Hepatocyte (in vitro differentiated cells): ENCODE measurements around the gene CELA1. TPM values are rescaled to one million over a fixed set of nuclear protein-coding genes. Genes with fewer than 3 reads are reported as not detected.

Experiments used
- DNase-seq: peaks from one replicate; pipeline ENCODE4 v3.0.0-alpha.2; 2016; ENCODE audit warnings: low spot score
- H2AFZ ChIP-seq: fragments of 200-600 bp; sonication (generic); 2 replicates; pipeline ENCODE4 v1.6.0; 2016; ENCODE audit warnings: antibody characterized with exemption, mild to moderate bottlenecking
- H3K27ac ChIP-seq: fragments of 200-600 bp; sonication (generic); 2 replicates; pipeline ENCODE4 v1.5.1; 2016; ENCODE audit warnings: mild to moderate bottlenecking
- H3K27me3 ChIP-seq: fragments of 200-600 bp; sonication (generic); 2 replicates; pipeline ENCODE4 v1.6.1; 2016
- H3K36me3 ChIP-seq: fragments of 200-600 bp; sonication (generic); replicated peaks from 2 replicates; pipeline ENCODE4 v1.5.1; 2016; ENCODE audit warnings: low read depth; ENCODE audit not compliant: insufficient read depth
- H3K4me1 ChIP-seq: fragments of 200-600 bp; sonication (generic); 2 replicates; pipeline ENCODE4 v1.5.1; 2016; ENCODE audit warnings: mild to moderate bottlenecking, moderate library complexity; ENCODE audit not compliant: insufficient read depth
- H3K4me2 ChIP-seq: fragments of 200-600 bp; sonication (generic); 2 replicates; pipeline ENCODE4 v1.6.0; 2016
- H3K4me3 ChIP-seq: fragments of 200-600 bp; sonication (generic); 2 replicates; pipeline ENCODE4 v1.5.1; 2016; ENCODE audit warnings: mild to moderate bottlenecking
- H3K79me2 ChIP-seq: fragments of 200-600 bp; sonication (generic); 2 replicates; pipeline ENCODE4 v1.6.0; 2017; ENCODE audit warnings: mild to moderate bottlenecking
- H3K9me2 ChIP-seq: fragments of 200-600 bp; sonication (generic); replicated peaks from 2 replicates; pipeline ENCODE4 v1.6.0; 2017; ENCODE audit warnings: mild to moderate bottlenecking; ENCODE audit not compliant: insufficient read depth
- H3K9me3 ChIP-seq: fragments of 200-600 bp; sonication (generic); 2 replicates; pipeline ENCODE4 v1.5.1; 2016; ENCODE audit warnings: low read depth, mild to moderate bottlenecking
- H4K20me1 ChIP-seq: fragments of 200-600 bp; sonication (generic); 2 replicates; pipeline ENCODE4 v1.6.0; 2016; ENCODE audit warnings: mild to moderate bottlenecking; ENCODE audit not compliant: insufficient read depth, poor library complexity, severe bottlenecking
- CTCF ChIP-seq: fragments of 200-600 bp; sonication (generic); IDR thresholded peaks from 2 replicates; pipeline ENCODE4 v1.5.1; 2016; ENCODE audit warnings: antibody characterized with exemption, mild to moderate bottlenecking; ENCODE audit not compliant: poor library complexity
- EZH2 ChIP-seq: fragments of 200-600 bp; sonication (generic); IDR thresholded peaks from 2 replicates; pipeline ENCODE4 v1.6.1; 2016; ENCODE audit warnings: antibody characterized with exemption, mild to moderate bottlenecking, borderline replicate concordance
- EZH2phosphoT487 ChIP-seq: fragments of 200-600 bp; sonication (generic); IDR thresholded peaks from one replicate; pipeline ENCODE4 v1.6.1; 2018; ENCODE audit warnings: antibody characterized with exemption, mild to moderate bottlenecking, low read depth, moderate library complexity; ENCODE audit not compliant: unreplicated experiment, severe bottlenecking
- WGBS: methylation state at CpG from one replicate; pipeline ENCODE4 v1.1.6; 2016; ENCODE audit warnings: low lambda C conversion rate; ENCODE audit errors: missing lambda C conversion rate; 5-methylcytosine and 5-hydroxymethylcytosine counted together
- polyA plus RNA-seq: library from polyadenylated mRNA; unstranded; fragments of >200 nt; fragmentation: Nextera tagmentation; extraction: Ambion mirVana; gene quantifications from 2 replicates; pipeline ENCODE4 v1.2.1, GENCODE V29; 2016
- total RNA-seq: library from RNA; depleted of rRNA; stranded (reverse); fragments of >200 nt; gene quantifications from 2 replicates; pipeline ENCODE4 v1.2.3, GENCODE V29; 2014

The CELA1 gene
- total and polyA plus RNA-seq, 2 experiments from 2014 or later, result not detected

- Histone ChIP-seq H4K20me1 (no peaks in the 10 kb centered on the region), H2AFZ (no peak overlapping the region), H3K36me3 (no peaks in the 10 kb centered on the region), H3K79me2 (no peaks in the 10 kb centered on the region), H3K4me1 (no peaks in the 10 kb centered on the region), H3K4me3 (no peak overlapping the region), H3K27me3 (no peaks in the 10 kb centered on the region), H3K9me2 (no peaks in the 10 kb centered on the region), H3K4me2 (no peak overlapping the region), H3K9me3 (no peaks in the 10 kb centered on the region), H3K27ac (no peak overlapping the region)
- 68% methylated on average over 4 of the region's 4 CpGs for WGBS
- no peak for DNase-seq
- TF ChIP-seq EZH2phosphoT487 (no peak), CTCF (no peak), EZH2 (no peak)
These were observed 11.7 kb downstream of the CELA1 start for GRCh38 chr12:51334764-51335163.

GRCh38 chr12:51333536-51333935, 12.9 kb downstream of the CELA1 start:
- 74% methylated on average over 6 of the region's 6 CpGs for WGBS
- TF ChIP-seq EZH2phosphoT487 (no peak), EZH2 (no peak), CTCF (no peak)

GRCh38 chr12:51330186-51330585, 16.3 kb downstream of the CELA1 start:
- no peaks in the 10 kb centered on the region for H4K20me1 ChIP-seq
- no peaks in the 10 kb centered on the region for H3K79me2 ChIP-seq
- no peaks in the 10 kb centered on the region for H3K9me2 ChIP-seq
- H3K4me2 ChIP-seq, result no peak overlapping the region
- H3K4me3 ChIP-seq, result no peak overlapping the region
- H3K9me3 ChIP-seq, result no peaks in the 10 kb centered on the region
- DNase-seq, result no peak
- H3K4me1 ChIP-seq, result no peaks in the 10 kb centered on the region
- no peaks in the 10 kb centered on the region for H3K36me3 ChIP-seq
- no peak for TF ChIP-seq EZH2
- TF ChIP-seq CTCF, result no peak
- TF ChIP-seq EZH2phosphoT487, result no peak
- no peaks in the 10 kb centered on the region for H3K27me3 ChIP-seq
- H2AFZ ChIP-seq, result no peak overlapping the region
- no peak overlapping the region for H3K27ac ChIP-seq

More at GRCh38 chr12:51333536-51333935, 12.9 kb downstream of the CELA1 start:
- H2AFZ ChIP-seq, result no peak overlapping the region
- H3K27ac ChIP-seq, result no peak overlapping the region
- H4K20me1 ChIP-seq, result no peaks in the 10 kb centered on the region
- H3K79me2 ChIP-seq, result no peaks in the 10 kb centered on the region
- no peaks in the 10 kb centered on the region for H3K36me3 ChIP-seq
- H3K4me1 ChIP-seq, result no peaks in the 10 kb centered on the region
- DNase-seq, result no peak
- no peak overlapping the region for H3K4me2 ChIP-seq
- H3K9me2 ChIP-seq, result no peaks in the 10 kb centered on the region
- H3K27me3 ChIP-seq, result no peaks in the 10 kb centered on the region
- H3K9me3 ChIP-seq, result no peaks in the 10 kb centered on the region
- H3K4me3 ChIP-seq, result no peak overlapping the region

- H3K9me2 ChIP-seq, result no peaks in the 10 kb centered on the region
- H3K27me3 ChIP-seq, result no peaks in the 10 kb centered on the region
- H3K79me2 ChIP-seq, result no peaks in the 10 kb centered on the region
- no peaks in the 10 kb centered on the region for H3K9me3 ChIP-seq
- H3K27ac ChIP-seq, result no peak overlapping the region
- no peak for DNase-seq
- TF ChIP-seq CTCF (no peak), EZH2phosphoT487 (no peak), EZH2 (no peak)
- H2AFZ ChIP-seq, result no peak overlapping the region
- no peaks in the 10 kb centered on the region for H3K4me1 ChIP-seq
- 84% methylated on average over 5 of the region's 5 CpGs for WGBS
- no peak overlapping the region for H3K4me3 ChIP-seq
- no peaks in the 10 kb centered on the region for H3K36me3 ChIP-seq
- H4K20me1 ChIP-seq, result no peaks in the 10 kb centered on the region
- no peak overlapping the region for H3K4me2 ChIP-seq
These were observed 16.7 kb downstream of the CELA1 start for GRCh38 chr12:51329742-51330141.
